Esophagus muscularis mucosa (tissue), 4 donors: ENCODE results near the gene NCAM1. TPM values are rescaled to one million over a fixed set of nuclear protein-coding genes. Genes with fewer than 3 reads are reported as not detected.

ENCODE experiments used
- DNase-seq: peaks from one replicate; pipeline ENCODE4 v3.0.0-alpha.2; 2017; ENCODE audit errors: extremely low spot score
- H3K27ac ChIP-seq, 4 donors: fragments of 200-600 bp; sonication (generic); replicated peaks in 1 of 4; 1 replicate in 3 of 4; 2 replicates in 1 of 4; pipeline ENCODE4 v1.5.1; 2016 to 2019; ENCODE audit warnings: mild to moderate bottlenecking in 1 of 4
- H3K27me3 ChIP-seq, 4 donors: fragments of 200-600 bp; sonication (generic); one replicate each; pipeline versions ENCODE4 v1.5.1 to v1.6.0; 2016 to 2019
- H3K36me3 ChIP-seq, 4 donors: fragments of 200-600 bp; sonication (generic); one replicate each; pipeline ENCODE4 v1.5.1; 2016 to 2019
- H3K4me1 ChIP-seq, 4 donors: fragments of 200-600 bp; sonication (generic); one replicate each; pipeline ENCODE4 v1.5.1; 2016 to 2019
- H3K4me3 ChIP-seq, 4 donors: fragments of 200-600 bp; sonication (generic); 1 replicate in 2 of 4; 2 replicates in 2 of 4; pipeline ENCODE4 v1.5.1; 2016 to 2019; ENCODE audit warnings: mild to moderate bottlenecking in 4 of 4, moderate library complexity in 1 of 4
- H3K9me3 ChIP-seq, 4 donors: fragments of 200-600 bp; sonication (generic); 1 replicate in 3 of 4; 2 replicates in 1 of 4; pipeline ENCODE4 v1.5.1; 2016 to 2019
- EP300 ChIP-seq: sonication (generic); formaldehyde crosslinking; IDR thresholded peaks from one replicate; pipeline ENCODE4 v1.6.1; 2017; ENCODE audit warnings: antibody characterized with exemption
- POLR2A ChIP-seq: fragments of 450-650 bp; IDR thresholded peaks from one replicate; pipeline ENCODE4 v1.6.1; 2017; ENCODE audit warnings: antibody characterized with exemption, moderate library complexity, mild to moderate bottlenecking, low read depth
- POLR2AphosphoS5 ChIP-seq, 2 donors: sonication (generic); formaldehyde crosslinking; IDR thresholded peaks; one replicate each; pipeline ENCODE4 v1.6.1; 2017; ENCODE audit warnings: antibody characterized with exemption in 2 of 2
- WGBS: methylation state at CpG from one replicate; pipeline ENCODE4 v1.1.5; 2018; 5-methylcytosine and 5-hydroxymethylcytosine counted together
- intact Hi-C: fragments of 100-400 bp; cut with DNase I; formaldehyde crosslinking; loops from one replicate; pipeline ENCODE4 v1.15.1; 2023
- total RNA-seq, 4 donors: library from RNA; depleted of rRNA; stranded (reverse); fragments of >200 nt; gene quantifications; one replicate each; pipeline versions ENCODE4 v1.1.0 to v1.2.1, GENCODE V29; 2016
- TF ChIP-seq, protein P1 (sequence below), 3 experiments: fragments of 200-600 bp in 2 of 3; fragments of 450-650 bp in 1 of 3; sonication (generic) in 2 of 3; IDR thresholded peaks; one replicate each; pipeline ENCODE4 v1.5.1; 2017 to 2019; ENCODE audit warnings: antibody characterized with exemption in 3 of 3, mild to moderate bottlenecking in 2 of 3, moderate library complexity in 1 of 3

The NCAM1 gene
- total RNA-seq, 4 donors from 2014 or later = 83.5 to 161 (median 95.2) TPM

DNA sequence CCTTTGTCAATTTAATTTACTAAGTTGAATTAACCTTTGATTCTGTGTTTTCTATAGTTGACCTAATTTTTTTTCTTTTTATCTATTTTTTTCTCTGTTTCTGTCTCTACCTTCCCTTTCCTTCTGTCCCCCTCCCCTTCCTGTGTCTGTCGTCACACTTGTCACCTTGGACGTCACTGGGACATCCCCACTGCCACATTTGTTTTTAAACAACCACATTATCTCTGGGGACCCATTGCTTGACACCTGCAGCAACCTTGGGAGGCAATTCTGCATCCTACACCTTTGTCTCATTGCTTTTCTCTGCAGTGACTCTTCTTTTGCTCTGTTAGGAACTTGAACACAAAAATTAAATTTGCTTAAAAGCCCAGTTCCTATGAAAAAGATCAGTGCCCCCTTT is 301.4 kb downstream of the NCAM1 start:
- intact Hi-C loops = no loop called here
- WGBS = 71% methylated on average over 2 of the region's 2 CpGs
- Histone ChIP-seq H3K4me1 (peaks cover 0 to 4% (median 0%) of the 10 kb centered on the region in 4 donors), H3K36me3 (peaks cover 0 to 46% (median 21%) of the 10 kb centered on the region in 4 donors), H3K27ac (no peak overlapping the region), H3K4me3 (no peak overlapping the region), H3K9me3 (no peaks in the 10 kb centered on the region), H3K27me3 (no peaks in the 10 kb centered on the region)
- TF ChIP-seq EP300 = no peak
- TF ChIP-seq, protein P1, sequence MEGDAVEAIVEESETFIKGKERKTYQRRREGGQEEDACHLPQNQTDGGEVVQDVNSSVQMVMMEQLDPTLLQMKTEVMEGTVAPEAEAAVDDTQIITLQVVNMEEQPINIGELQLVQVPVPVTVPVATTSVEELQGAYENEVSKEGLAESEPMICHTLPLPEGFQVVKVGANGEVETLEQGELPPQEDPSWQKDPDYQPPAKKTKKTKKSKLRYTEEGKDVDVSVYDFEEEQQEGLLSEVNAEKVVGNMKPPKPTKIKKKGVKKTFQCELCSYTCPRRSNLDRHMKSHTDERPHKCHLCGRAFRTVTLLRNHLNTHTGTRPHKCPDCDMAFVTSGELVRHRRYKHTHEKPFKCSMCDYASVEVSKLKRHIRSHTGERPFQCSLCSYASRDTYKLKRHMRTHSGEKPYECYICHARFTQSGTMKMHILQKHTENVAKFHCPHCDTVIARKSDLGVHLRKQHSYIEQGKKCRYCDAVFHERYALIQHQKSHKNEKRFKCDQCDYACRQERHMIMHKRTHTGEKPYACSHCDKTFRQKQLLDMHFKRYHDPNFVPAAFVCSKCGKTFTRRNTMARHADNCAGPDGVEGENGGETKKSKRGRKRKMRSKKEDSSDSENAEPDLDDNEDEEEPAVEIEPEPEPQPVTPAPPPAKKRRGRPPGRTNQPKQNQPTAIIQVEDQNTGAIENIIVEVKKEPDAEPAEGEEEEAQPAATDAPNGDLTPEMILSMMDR (IDR thresholded peaks at IDR 0.05) = no peak
- no peak for TF ChIP-seq POLR2AphosphoS5 (IDR thresholded peaks at IDR 0.05)
- no peak for TF ChIP-seq POLR2A
- DNase-seq = no peak

DNA sequence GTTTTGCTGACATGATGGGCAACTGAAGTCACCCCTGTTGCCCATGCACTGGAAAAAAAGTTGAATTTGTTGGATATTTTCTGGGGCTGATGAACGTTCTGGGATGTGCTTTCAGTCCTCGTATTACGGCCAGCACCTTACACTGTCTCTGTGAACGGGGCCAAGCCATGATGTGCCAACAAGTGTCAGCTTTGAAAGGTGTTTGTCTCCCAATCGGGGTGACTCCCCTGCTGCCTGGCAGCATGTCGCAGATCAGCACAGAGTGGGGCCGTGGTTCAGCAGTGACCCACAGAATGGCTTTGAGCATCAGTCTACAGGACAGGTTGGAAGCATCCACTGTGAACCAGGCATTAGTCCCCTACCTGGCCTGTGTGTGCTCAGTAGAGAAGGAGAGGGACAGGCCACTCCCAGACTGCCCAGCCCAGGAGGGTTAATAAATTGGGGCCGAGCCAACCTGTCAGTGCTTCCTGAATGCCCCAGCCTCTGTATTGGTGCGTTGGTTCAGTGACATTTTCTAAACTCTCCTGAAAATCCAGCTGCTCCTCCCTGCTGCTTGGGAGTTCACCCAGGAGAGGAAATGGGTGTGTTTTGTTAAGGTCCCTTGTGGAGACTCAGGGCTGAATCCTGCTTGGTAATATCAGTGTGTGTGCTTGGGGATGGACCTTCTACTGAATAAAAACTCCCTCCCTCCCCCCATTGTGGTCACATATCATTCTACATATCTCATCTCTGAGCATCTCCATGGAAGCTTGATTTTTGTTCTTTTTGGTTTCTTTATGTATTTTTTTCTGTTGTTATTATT is 302.4 kb downstream of the NCAM1 start:
- 75% methylated on average over 7 of the region's 9 CpGs for WGBS
- H3K27ac ChIP-seq = no peak overlapping the region
- intact Hi-C loops = no loop called here
- H3K4me3 ChIP-seq = no peak overlapping the region
- no peaks in the 10 kb centered on the region for H3K27me3 ChIP-seq
- no peak for DNase-seq
- no peak for TF ChIP-seq POLR2A
- TF ChIP-seq, protein P1 (IDR thresholded peaks at IDR 0.05) = no peak
- TF ChIP-seq POLR2AphosphoS5 (IDR thresholded peaks at IDR 0.05) = no peak
- no peak for TF ChIP-seq EP300
- H3K4me1 ChIP-seq = peaks cover 0 to 4% (median 0%) of the 10 kb centered on the region in 4 donors
- no peaks in the 10 kb centered on the region for H3K9me3 ChIP-seq
- peaks cover 0 to 42% (median 21%) of the 10 kb centered on the region in 4 donors for H3K36me3 ChIP-seq

DNA sequence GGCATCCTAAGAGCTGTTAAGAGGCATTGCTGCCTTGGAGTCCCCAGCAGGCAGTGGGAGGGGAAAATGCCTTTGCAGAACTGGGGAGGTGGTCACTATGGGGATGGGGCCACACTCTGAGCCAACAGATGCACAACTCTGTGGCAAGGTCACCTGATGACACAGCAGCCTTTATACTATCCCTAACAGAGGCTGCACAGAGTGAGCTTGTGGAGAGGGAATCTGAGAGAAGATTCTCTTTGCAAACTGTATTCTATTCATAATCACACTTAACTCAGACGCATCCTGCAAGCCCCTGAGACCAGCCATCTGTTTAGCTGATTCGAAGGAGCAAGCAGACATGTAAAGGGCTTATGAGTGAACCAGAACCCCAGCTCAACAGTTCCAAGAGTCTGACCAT is 304.1 kb downstream of the NCAM1 start:
- Histone ChIP-seq H3K36me3 (peaks cover 0 to 45% (median 17%) of the 10 kb centered on the region in 4 donors), H3K27me3 (no peaks in the 10 kb centered on the region), H3K9me3 (no peaks in the 10 kb centered on the region), H3K4me3 (no peak overlapping the region), H3K4me1 (peaks cover 0 to 4% (median 0%) of the 10 kb centered on the region in 4 donors), H3K27ac (no peak overlapping the region)
- no peak for TF ChIP-seq POLR2A
- no peak for TF ChIP-seq POLR2AphosphoS5 (IDR thresholded peaks at IDR 0.05)
- WGBS = 75% methylated on average over 2 of the region's 2 CpGs
- no peak for DNase-seq
- intact Hi-C loops = no loop called here

DNA sequence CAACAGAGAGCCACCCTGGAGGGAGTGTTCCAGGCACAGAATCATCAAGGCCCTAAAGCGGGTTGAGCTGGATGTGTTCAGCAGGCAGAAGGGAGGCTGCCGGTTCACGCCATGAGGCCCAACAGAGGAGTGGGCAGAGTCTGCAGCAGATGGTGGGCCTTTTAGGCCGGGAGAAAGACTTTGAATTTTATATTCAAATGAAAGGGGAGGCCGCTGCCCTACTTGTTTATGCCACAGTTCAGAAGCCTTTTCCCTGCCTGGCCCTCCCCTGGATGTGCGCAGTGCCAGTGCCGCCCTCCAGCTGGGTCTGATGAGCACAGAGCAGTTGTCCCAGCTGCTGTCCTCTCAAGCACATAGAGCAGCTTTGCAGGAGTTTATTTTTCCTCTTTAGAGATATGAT is 306.3 kb downstream of the NCAM1 start:
- no peaks in the 10 kb centered on the region for H3K27me3 ChIP-seq
- peaks cover 0 to 4% (median 0%) of the 10 kb centered on the region in 4 donors for H3K4me1 ChIP-seq
- WGBS = 94% methylated on average over 7 of the region's 7 CpGs
- intact Hi-C loops = no loop called here
- TF ChIP-seq, protein P1 (IDR thresholded peaks at IDR 0.05) = no peak
- no peak for TF ChIP-seq EP300
- no peak for TF ChIP-seq POLR2AphosphoS5 (IDR thresholded peaks at IDR 0.05)
- TF ChIP-seq POLR2A = no peak
- H3K36me3 ChIP-seq = peaks cover 0 to 26% (median 12%) of the 10 kb centered on the region in 4 donors
- no peaks in the 10 kb centered on the region for H3K9me3 ChIP-seq
- DNase-seq = no peak
- no peak overlapping the region for H3K4me3 ChIP-seq
- no peak overlapping the region for H3K27ac ChIP-seq

DNA sequence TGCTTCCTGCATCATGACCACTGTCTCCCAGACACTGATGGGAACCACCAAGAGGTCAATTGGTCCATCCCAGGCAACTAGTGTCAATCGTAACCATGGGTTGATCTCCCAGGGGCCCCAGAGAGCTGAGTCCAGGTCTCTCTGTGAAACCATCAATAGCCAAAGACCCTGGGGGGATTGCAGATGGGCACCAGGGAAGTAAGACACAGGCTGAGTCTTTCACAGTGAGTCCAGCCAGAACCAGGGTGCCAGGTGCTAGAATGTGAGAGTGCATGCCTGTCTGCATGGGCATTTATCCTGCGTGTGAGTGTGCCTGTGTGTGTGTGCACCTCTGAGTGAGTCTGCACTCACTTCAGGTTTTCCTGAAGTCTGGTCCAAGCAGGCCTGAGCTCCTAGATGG is 307.9 kb downstream of the NCAM1 start:
- H3K4me3 ChIP-seq = no peak overlapping the region
- TF ChIP-seq, protein P1 (IDR thresholded peaks at IDR 0.05) = no peak
- TF ChIP-seq EP300 (no peak), POLR2AphosphoS5 (IDR thresholded peaks at IDR 0.05) (no peak), POLR2A (no peak)
- H3K4me1 ChIP-seq = peaks cover 0 to 4% (median 0%) of the 10 kb centered on the region in 4 donors
- intact Hi-C loops = no loop called here
- H3K27me3 ChIP-seq = no peaks in the 10 kb centered on the region
- no peak overlapping the region for H3K27ac ChIP-seq
- 75% methylated on average over 1 of the region's 2 CpGs for WGBS
- peaks cover 0 to 27% (median 17%) of the 10 kb centered on the region in 4 donors for H3K36me3 ChIP-seq
- H3K9me3 ChIP-seq = no peaks in the 10 kb centered on the region
- no peak for DNase-seq
